Endothelial cell of umbilical vein (primary cell): ENCODE results near the gene USP51. TPM values are rescaled to one million over a fixed set of nuclear protein-coding genes. Genes with fewer than 3 reads are reported as not detected.
"Not testable (repeated sequence)": the region's sequence is repeated elsewhere in the genome, so short reads cannot be mapped to it uniquely, and the experiment has no call there.

Experiments
- BruUV-seq: library from RNA; stranded (reverse); fragments of 400-500 nt; replicated peaks from 2 replicates; lab custom pipeline; 2021; lab: Mats Ljungman, UMichigan
- CTCF ChIA-PET: fragments of 300-600, 350-600 bp; sonication (Branson Sonifier 250); formaldehyde crosslinking; loops from one replicate; lab custom pipeline; 2021; ENCODE audit warnings: antibody characterized with exemption, inconsistent platforms; lab: Charles Lee
- POLR2A ChIA-PET: fragments of 300-600, 350-600 bp; sonication (Branson Sonifier 250); formaldehyde crosslinking; loops from one replicate; lab custom pipeline; 2021; ENCODE audit warnings: antibody characterized with exemption, inconsistent platforms; lab: Charles Lee
- DNase-seq: peaks from one replicate; pipeline ENCODE4 v3.0.0-alpha.2; 2011; ENCODE audit warnings: low read depth, low spot score
- FAIRE-seq: peaks from 2 replicates; lab custom pipeline; 2011; peaks lifted over from hg19 to GRCh38; lab: Jason Lieb, UNC
- H2AFZ ChIP-seq: 2 replicates; pipeline ENCODE4 v1.6.0; 2012; ENCODE audit warnings: low read depth, low read length, control low read depth, inconsistent platforms
- H3K27ac ChIP-seq: 2 replicates; pipeline ENCODE4 v1.5.1; 2011; ENCODE audit warnings: low read depth, mild to moderate bottlenecking, control low read depth, low read length, moderate library complexity; ENCODE audit not compliant: insufficient read depth
- H3K27me3 ChIP-seq, 2 experiments: 2 replicates each; pipeline versions ENCODE4 v1.6.0 to v1.6.1; 2011; ENCODE audit warnings: low read length in 2 of 2, mixed read lengths in 1 of 2; ENCODE audit not compliant: control insufficient read depth in 2 of 2, insufficient read depth in 2 of 2
- H3K36me3 ChIP-seq, 2 experiments: 2 replicates in 1 of 2; 3 replicates in 1 of 2; pipeline ENCODE4 v1.5.1; 2011; ENCODE audit warnings: low read length in 2 of 2, mild to moderate bottlenecking in 1 of 2, moderate library complexity in 1 of 2; ENCODE audit not compliant: control insufficient read depth in 2 of 2, insufficient read depth in 2 of 2; ENCODE audit errors: extremely low read depth in 1 of 2
- H3K4me1 ChIP-seq: 3 replicates; pipeline ENCODE4 v1.5.1; 2011; ENCODE audit warnings: mild to moderate bottlenecking, low read length; ENCODE audit not compliant: control insufficient read depth, insufficient read depth; ENCODE audit errors: extremely low read depth
- H3K4me2 ChIP-seq: 2 replicates; pipeline ENCODE4 v1.6.1; 2011; ENCODE audit warnings: low read length, control low read depth, mixed read lengths; ENCODE audit not compliant: insufficient read depth
- H3K4me3 ChIP-seq, 3 experiments: fragments of 200-600 bp in 1 of 3; sonication (generic), shearing (Covaris generic) in 1 of 3; replicated peaks in 1 of 3; 2 replicates each; pipeline ENCODE4 v1.5.1; 2011 to 2016; ENCODE audit warnings: control low read depth in 3 of 3, low read length in 3 of 3, mild to moderate bottlenecking in 2 of 3, inconsistent platforms in 1 of 3, low read depth in 1 of 3, moderate library complexity in 1 of 3; ENCODE audit not compliant: insufficient read depth in 1 of 3
- H3K79me2 ChIP-seq: 2 replicates; pipeline ENCODE4 v1.6.0; 2012; ENCODE audit warnings: low read length, inconsistent platforms; ENCODE audit not compliant: control insufficient read depth, insufficient read depth
- H3K9ac ChIP-seq: replicated peaks from 2 replicates; pipeline ENCODE3; 2011; ENCODE audit warnings: low read length, control low read depth; ENCODE audit not compliant: insufficient read depth; ENCODE audit errors: extremely low read depth
- H3K9me1 ChIP-seq: replicated peaks from 3 replicates; pipeline ENCODE4 v1.6.0; 2011; ENCODE audit warnings: mild to moderate bottlenecking, low read length; ENCODE audit not compliant: control insufficient read depth, insufficient read depth; ENCODE audit errors: extremely low read depth
- H3K9me3 ChIP-seq: replicated peaks from 2 replicates; pipeline ENCODE4 v1.5.1; 2012; ENCODE audit warnings: low read length, inconsistent platforms; ENCODE audit not compliant: control insufficient read depth, insufficient read depth
- H4K20me1 ChIP-seq: replicated peaks from 2 replicates; pipeline ENCODE3; 2011; ENCODE audit warnings: mild to moderate bottlenecking, low read length; ENCODE audit not compliant: control insufficient read depth, insufficient read depth; ENCODE audit errors: extremely low read depth
- MYC ChIP-seq: IDR thresholded peaks from one replicate; pipeline ENCODE4 v1.6.1; 2011; ENCODE audit warnings: mild to moderate bottlenecking, low read depth, low read length
- dilution Hi-C: fragments of 300-500 bp; cut with MboI; formaldehyde crosslinking; loops from one replicate; pipeline ENCODE4 v1.15.0; 2019; ENCODE audit warnings: low sequenced_read_pairs; ENCODE audit not compliant: extremely low pct_ligation_motif_present
- intact Hi-C: fragments of 100-400 bp; cut with micrococcal nuclease; formaldehyde crosslinking; loops from one replicate; pipeline ENCODE4 v1.10.0; 2022
- polyA plus RNA-seq, 4 experiments: library from polyadenylated mRNA; depleted of rRNA in 3 of 4; stranded (reverse) in 3 of 4; unstranded in 1 of 4; fragments of >200 nt; gene quantifications; 2 replicates each; pipeline versions ENCODE4 v1.2.1 to v1.2.3, GENCODE V29; 2011 to 2012; ENCODE audit warnings: missing spikeins in 1 of 4
- total RNA-seq: library from RNA; stranded (reverse); gene quantifications from 2 replicates; pipeline ENCODE4 v1.2.3, GENCODE V29; 2021

The USP51 gene
- total and polyA plus RNA-seq, 2 donors (not counting 3 experiments of a cell fraction or from before 2014, with no cell fraction given): 0.77 to 0.86 TPM

- H3K9me1 ChIP-seq: no peaks in the 10 kb centered on the region
- FAIRE-seq (no peak), DNase-seq (no peak)
- H3K9ac ChIP-seq: no peak overlapping the region
- no peak overlapping the region for H3K4me2 ChIP-seq
- H3K79me2 ChIP-seq: no peaks in the 10 kb centered on the region
- H2AFZ ChIP-seq: no peak overlapping the region
- no peaks in the 10 kb centered on the region for H3K27me3 ChIP-seq
- H3K4me3 ChIP-seq: no peak overlapping the region
- POLR2A ChIA-PET: no interaction called here
- H3K36me3 ChIP-seq: no peaks in the 10 kb centered on the region
- H3K27ac ChIP-seq: no peak overlapping the region
- H3K4me1 ChIP-seq: peaks cover 3% of the 10 kb centered on the region
- no TSS peak for BruUV-seq
- dilution Hi-C loops (no loop called here), intact Hi-C loops (no loop called here)
- H4K20me1 ChIP-seq: no peaks in the 10 kb centered on the region
- CTCF ChIA-PET: no interaction called here
- TF ChIP-seq MYC: no peak
- no peaks in the 10 kb centered on the region for H3K9me3 ChIP-seq
Measured at GRCh38 chrX:55521687-55522086, 32.0 kb upstream of the USP51 start.

- dilution Hi-C loops, BruUV-seq: not testable (repeated sequence)
Measured at GRCh38 chrX:55516794-55517481, 27.3 kb upstream of the USP51 start.

GRCh38 chrX:55513045-55513737, 23.5 kb upstream of the USP51 start:
- H3K9me3 ChIP-seq, H2AFZ ChIP-seq, FAIRE-seq, H3K27me3 ChIP-seq, H3K9ac ChIP-seq, H3K79me2 ChIP-seq, DNase-seq, H3K4me2 ChIP-seq, H3K4me1 ChIP-seq, CTCF ChIA-PET, H3K9me1 ChIP-seq, BruUV-seq, H3K4me3 ChIP-seq, H4K20me1 ChIP-seq, H3K27ac ChIP-seq, dilution Hi-C loops, H3K36me3 ChIP-seq, intact Hi-C loops, POLR2A ChIA-PET: not testable (repeated sequence)

More at GRCh38 chrX:55516794-55517481, 27.3 kb upstream of the USP51 start:
- H3K9me3 ChIP-seq, H3K79me2 ChIP-seq, H3K9ac ChIP-seq, H3K9me1 ChIP-seq, H3K4me1 ChIP-seq, POLR2A ChIA-PET, H3K27me3 ChIP-seq, CTCF ChIA-PET, H3K36me3 ChIP-seq, H4K20me1 ChIP-seq, H3K4me2 ChIP-seq, intact Hi-C loops, DNase-seq, H3K27ac ChIP-seq, H2AFZ ChIP-seq, H3K4me3 ChIP-seq: not testable (repeated sequence)
- FAIRE-seq: peak; percentile 84
